ENCODE measurements around the gene SEMA5B.

SEMA5B gene

GRCh38 chr3:122944671-122945161, 82.8 kb downstream of the SEMA5B start:
- no peak for DNase-seq (ENCODE audit: extremely low spot score)
- ChIA-PET CTCF (interaction anchor here (1.1 kb wide), 1 partner anchor 83 kb away, joined by 3 read pairs; the partner anchor contains the start of gene SEMA5B), POLR2A (no interaction called here)
- TF ChIP-seq CTCF (IDR thresholded peaks at IDR 0.05; ENCODE audit: control extremely low read depth, extremely low read depth, low read depth, missing control alignments) = no peak

- no peak for DNase-seq (ENCODE audit: extremely low spot score)
- no peak for TF ChIP-seq CTCF (IDR thresholded peaks at IDR 0.05; ENCODE audit: control extremely low read depth, extremely low read depth, low read depth, missing control alignments)
- ChIA-PET CTCF (interaction anchor here (0.6 to 3.0 kb wide), 20 partner anchors 9 to 615 kb away, joined by 3 to 21 read pairs (median 6); partner anchors contain the start of gene SEMA5B), POLR2A (no interaction called here)
These were observed 83.8 kb downstream of the SEMA5B start for GRCh38 chr3:122943828-122944190.

- peak; percentile 78 for TF ChIP-seq CTCF (IDR thresholded peaks at IDR 0.05; ENCODE audit: control extremely low read depth, extremely low read depth, low read depth, missing control alignments)
- DNase-seq (ENCODE audit: extremely low spot score) = peak; percentile 75
- ChIA-PET POLR2A (no interaction called here), CTCF (interaction anchor here (0.6 to 3.0 kb wide), 34 partner anchors 9 to 616 kb away, joined by 3 to 21 read pairs (median 4); partner anchors contain the start of genes PDIA5 and SEMA5B)
These were observed 84.4 kb downstream of the SEMA5B start for GRCh38 chr3:122942937-122943827.

- ChIA-PET POLR2A (no interaction called here), CTCF (interaction anchor here (0.7 to 3.0 kb wide), 31 partner anchors 8 to 616 kb away, joined by 3 to 21 read pairs (median 4); partner anchors contain the start of genes PDIA5 and SEMA5B)
- TF ChIP-seq CTCF (IDR thresholded peaks at IDR 0.05; ENCODE audit: control extremely low read depth, extremely low read depth, low read depth, missing control alignments) = no peak
- no peak for DNase-seq (ENCODE audit: extremely low spot score)
These were observed 85.3 kb downstream of the SEMA5B start for GRCh38 chr3:122942239-122942638.

- POLR2A ChIA-PET = no interaction called here
- no peak for DNase-seq (ENCODE audit: extremely low spot score)
- TF ChIP-seq CTCF (IDR thresholded peaks at IDR 0.05; ENCODE audit: control extremely low read depth, extremely low read depth, low read depth, missing control alignments) = no peak
- CTCF ChIA-PET = interaction anchor here (0.7 to 3.0 kb wide), 27 partner anchors 7 to 317 kb away, joined by 3 to 21 read pairs (median 4); partner anchors contain the start of genes PDIA5 and SEMA5B
These were observed 86.0 kb downstream of the SEMA5B start for GRCh38 chr3:122941228-122942206.

Measured in GM10248 (cell line).